RKO (cell line): ENCODE results near the gene PIGC.
A peak's percentile ranks its signal among the peaks of the same experiment; 100 is the strongest.

Source experiments
- DNase-seq: peaks from one replicate; pipeline ENCODE4 v3.0.0-alpha.2; 2016; ENCODE audit warnings: low spot score

The PIGC gene

DNA sequence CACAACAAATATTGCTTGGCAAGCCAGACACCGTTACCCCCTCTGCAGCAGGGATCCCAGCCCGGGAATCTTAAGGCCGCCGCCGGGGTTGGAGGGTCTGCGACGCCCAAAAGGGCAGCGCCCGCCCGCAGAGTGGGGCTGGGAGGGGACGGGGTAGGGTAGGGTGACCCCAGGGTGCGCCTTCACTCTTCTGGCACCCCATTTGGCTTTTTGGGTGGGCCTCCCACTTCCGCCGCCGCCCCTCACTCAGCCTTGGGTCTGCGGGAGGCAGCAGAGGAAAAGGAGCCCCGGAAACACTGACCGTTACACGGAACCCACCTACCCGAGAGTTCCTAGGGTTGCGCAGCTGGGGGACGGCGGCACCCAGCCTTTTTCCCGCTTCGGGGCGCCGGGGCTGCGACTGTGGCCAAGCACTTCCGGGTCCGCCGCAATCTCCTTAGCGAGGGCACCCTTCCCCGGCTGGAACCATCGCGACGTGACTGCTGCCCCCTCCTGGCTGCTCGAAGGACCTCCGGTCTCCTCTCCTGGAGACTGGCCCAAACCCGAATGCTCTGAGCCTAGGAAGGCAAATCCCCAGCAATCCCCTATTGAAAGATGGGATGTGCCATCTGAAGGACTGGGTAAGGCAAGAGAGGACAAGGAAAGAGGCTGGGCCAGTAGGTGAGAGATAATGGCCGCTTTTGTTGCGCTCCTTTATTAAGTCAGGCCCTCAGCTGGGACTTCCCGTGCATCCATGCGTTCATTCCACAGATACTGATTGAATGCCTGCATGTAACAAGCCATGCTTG is at the start of gene PIGC:
TSS of gene PIGC (minus strand) at position 404 of the 788 bp plus-strand sequence. CDS start 1,447 bp downstream, outside the sequence.
- DNase-seq: peak; percentile 92

DNA sequence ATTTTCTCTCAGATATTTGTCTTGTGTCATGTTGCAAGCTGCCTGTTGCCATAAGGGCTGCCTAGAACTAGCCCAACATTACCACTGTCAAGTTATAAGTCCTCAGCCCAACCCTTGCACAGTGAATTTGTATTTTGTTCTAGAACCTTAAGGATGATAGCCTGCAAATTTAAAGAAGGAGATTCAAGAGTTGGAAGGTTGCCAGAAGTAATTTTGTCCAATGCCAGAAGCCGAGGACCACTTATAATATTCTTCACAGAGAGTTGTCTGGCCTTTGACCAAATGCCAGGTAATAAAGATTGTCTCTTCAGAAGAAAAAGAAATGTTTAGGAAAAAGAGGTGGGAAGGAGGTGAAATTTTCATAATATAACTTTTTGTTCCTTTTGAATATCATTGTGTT is 48.6 kb upstream of the PIGC start:
- no peak for DNase-seq

DNA sequence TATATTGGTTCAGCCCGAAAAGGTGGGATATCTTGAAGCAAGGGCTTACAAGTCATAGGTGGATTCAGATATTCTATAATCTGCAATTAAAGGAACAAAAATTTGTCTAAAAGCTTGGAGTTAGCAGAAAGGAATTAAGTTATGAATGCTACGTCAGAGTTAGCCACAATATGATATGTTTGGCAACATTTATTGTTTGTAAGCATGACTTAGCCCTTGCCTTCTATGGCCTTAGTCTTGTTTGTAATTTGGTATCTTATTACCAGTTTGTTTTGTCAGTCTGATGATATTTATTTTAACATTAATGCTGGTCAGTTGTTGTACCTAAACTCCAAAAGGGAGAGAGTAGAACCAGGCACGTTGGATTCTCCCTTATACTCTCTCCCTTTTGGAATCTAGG is 46.0 kb upstream of the PIGC start:
- no peak for DNase-seq

DNA sequence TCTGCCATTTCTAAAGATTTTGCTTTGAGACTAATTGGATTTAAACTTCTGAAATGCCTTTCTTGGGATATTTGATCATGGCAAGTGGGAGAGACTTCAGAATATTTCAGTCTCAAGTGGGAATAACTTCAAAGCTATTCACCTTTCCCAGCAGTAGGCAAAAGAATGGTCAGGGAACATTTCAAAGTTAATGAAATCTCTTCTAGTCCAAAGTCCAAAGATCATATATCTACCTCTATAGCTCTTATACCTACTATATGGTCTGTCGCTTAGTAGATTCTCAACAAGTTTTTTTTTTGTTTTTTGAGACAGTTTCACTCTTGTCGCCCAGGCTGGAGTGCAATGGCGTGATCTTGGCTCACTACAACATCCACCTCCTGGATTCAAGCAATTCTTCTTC is 44.5 kb upstream of the PIGC start:
- no peak for DNase-seq

DNA sequence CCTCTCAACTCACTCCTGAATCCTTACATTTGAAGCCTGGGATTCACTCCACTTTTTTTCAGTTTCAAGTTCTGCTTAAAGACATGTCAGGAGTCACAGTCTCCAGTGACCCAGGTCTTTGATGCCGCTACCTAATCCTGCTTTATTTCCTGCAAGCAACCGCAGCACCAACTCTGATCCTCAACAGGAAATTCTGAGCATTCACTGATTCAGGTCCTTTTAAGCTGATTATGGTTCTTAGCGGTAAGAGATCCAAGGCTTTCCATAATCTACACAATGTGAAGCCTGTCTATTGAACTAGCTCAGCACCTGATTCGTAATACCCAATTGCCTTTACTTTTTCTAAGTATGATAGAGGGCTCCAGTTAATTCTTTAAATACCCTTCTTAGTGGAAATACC is 43.7 kb upstream of the PIGC start:
- DNase-seq: no peak

DNA sequence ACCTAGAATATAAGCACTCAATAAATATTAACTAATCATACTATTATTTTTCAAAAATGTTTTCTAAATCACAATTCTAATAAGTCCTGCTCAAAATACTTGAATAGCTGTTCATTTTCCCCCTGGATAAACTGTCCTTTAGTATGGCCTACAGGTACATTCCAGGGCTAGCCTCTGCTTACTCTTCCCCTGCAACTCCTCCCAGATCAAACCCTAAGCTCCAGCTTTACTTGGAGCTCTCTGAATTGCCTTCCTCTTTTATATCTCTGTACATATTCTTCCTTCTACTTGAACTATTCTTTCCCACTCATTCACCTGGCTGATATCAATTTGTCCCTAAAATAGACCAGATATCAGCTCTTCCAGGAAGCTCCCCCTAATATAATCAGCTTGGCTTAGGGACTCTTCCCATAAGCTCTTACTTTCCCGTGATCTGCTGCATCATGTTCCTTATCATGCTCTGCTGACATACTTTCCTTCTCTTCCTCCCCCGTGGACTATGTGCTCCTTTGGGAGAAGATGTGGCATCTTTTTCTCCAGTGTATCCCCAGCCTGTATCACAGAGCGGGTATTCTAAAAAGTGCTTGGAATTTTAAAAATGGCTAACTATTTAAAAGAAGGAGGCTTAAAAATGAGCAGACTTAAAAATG is 43.1 kb upstream of the PIGC start:
- DNase-seq: no peak

DNA sequence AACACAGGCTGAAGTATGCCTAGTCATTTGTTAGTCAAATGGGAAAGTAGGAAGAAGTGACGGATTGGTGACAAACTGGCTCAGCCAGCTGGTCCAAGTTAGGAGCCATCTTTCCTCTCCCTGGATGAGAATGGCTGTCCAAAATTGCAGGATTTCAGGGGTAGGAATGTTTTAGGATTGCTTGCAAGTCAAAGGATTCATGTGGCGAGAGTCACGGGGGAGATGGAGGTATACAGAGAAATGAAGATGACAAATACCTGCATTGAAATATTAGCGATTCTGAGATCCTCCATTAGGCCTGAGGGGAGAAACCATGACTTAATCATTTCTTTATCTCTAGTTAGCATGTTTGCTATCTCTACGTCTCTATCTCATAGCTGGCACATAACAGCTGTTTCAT is 41.8 kb upstream of the PIGC start:
- no peak for DNase-seq

DNA sequence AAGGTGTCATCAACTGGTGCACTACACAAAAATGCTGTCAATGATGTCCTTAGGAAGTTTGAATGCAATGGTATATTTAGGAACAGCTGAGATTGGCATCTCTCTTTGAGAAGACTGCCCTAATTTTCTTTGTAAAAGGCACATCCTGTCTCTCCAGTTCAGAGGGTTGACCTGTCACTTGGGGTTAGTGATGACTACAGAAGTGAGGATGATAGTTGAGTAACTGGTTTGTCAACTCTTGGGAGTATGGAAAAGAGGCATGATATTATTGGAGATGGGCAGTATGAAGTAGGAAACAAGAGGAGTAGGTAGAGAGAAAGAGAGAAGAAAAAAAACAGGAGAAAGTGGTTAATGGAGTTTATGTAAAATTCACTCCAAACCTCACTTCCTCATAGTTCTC is 40.4 kb upstream of the PIGC start:
- DNase-seq: no peak

DNA sequence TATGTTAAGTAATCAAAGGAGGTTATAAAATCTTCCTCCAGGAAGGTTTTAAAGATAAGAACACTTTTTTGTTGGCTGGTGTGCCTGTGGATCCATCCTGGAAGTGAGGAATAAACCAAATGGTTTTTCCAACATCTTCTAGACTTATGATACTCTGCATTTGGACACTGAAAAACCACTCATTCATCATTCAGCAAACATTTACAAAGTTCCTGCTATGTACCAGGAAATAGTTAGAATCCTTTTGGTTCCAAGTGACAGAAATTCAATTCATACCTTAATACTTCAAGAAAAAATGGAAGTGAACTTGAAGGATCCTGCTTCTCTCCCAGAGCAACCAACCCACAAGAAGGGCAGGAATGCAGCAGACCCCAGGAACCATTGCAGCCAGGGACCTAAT is 39.6 kb upstream of the PIGC start:
- no peak for DNase-seq

DNA sequence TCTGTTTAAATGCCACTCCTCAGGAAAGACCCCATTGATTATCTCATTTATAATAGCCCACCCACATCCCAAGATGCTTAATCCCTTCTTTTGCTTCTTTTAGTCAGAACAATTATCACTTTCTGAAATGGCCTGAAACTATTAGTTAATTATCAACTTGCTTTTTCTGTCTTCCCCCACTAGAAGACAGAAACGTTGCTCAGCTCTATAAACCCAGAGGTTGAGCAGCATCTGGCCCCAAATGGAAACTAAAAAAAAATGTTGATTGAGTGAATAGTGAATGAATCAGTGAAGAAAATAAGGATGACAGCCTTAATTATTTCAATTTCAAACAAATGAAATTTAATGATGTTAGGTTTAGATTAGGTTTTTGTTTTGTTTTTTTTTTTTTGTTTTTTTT is 38.2 kb upstream of the PIGC start:
- no peak for DNase-seq

DNA sequence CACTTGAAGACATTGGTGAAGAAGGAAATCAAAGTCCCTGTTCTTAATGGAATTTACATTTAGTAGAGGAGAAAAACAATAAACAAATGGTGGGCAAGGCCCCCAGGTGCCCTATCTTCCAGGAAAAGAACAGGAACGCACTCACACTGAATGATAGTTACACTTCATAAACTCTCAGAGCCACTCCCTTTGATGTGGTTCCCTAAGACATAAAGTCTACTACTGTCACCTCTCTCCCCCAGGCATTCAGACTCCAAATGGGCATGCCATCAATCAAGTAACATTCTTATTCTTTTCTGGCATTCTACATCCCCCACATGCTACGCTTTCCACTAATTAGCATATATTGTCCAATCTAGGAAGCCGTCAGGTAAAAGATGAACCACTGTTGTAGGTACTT is 36.6 kb upstream of the PIGC start:
- DNase-seq: no peak

DNA sequence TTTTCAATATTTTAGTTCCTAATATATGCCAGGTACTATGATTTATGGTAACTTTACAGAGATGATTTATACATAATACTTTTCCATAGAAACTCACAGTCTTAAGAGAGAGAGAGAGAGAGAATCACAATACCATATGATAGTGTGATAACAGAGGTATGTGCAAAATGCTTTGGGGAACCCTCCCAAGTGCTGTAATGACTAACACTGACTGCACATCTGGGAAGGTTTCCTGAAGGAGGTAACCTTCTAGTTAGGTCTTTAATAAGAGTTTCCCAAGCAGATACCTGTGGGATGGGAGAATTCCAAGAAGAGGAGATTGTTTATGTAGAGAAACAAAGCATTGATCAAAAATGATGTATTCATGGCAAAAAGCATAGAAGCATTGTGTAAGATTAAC is 34.6 kb upstream of the PIGC start:
- DNase-seq: no peak

DNA sequence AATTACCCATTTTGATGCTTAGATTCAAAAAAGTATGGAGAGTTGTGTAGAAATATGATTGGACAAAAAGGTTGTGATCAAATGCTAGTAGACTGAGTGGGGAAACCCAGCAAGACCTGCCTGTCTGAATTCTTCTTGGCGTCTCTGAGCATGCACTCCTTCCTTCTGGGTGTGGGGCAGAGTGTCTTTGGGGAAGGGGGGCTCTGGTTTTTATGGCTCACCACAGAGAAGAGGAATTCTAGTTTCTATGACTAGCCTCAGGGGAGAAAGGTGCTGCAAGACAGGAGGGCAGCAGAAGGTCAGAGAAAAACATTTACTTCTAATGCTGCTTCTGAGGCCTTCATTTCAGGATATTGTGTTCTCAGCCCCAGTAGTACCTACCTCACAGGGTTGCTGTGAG is 33.9 kb upstream of the PIGC start:
- no peak for DNase-seq

DNA sequence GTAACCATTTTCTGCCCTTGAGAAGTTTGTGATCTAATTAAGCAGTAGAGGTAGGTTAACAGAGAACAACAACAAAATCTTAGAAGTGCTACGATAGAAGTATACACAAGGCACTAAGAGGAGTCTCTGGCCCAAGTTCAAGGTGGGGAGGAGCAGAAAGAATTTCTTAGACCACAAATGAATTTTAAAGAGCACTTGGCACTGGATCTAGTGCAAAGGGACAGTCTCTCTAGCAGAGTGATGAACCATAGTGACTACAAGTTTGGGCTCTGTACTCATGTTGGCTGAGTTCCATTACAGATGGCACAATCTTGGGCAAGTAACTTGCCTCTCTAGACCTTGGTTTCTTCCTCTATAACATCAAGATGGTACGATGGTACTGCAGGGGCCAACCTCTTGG is 33.3 kb upstream of the PIGC start:
- no peak for DNase-seq

DNA sequence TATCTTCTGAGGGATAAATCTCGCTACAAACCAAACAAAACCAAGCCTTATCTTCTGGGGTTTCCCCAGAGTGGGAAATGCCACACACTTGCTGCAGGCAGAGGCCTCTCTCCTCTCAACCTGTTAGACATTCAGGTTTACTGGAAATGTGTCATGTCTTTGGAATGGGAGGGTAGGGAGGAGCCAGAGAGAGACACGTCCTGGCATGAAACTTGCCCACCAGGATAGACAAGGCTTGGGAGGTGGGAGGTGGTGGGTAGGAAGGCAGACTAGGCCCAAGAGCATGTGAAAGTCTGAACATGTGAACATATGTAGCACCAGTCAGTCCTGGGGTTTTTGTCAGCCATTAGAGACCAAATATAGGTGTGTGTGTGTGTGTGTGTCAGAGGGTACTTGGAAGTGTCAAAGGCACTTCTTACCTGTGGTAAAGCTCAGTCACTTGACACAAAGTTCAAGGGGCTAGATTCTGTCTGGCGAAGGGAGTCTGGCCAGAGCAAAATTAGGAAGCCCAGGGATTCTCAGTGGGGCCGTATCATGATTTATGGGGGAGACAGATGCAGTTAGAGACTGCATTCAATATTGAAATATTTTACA is 32.4 kb upstream of the PIGC start:
- no peak for DNase-seq

DNA sequence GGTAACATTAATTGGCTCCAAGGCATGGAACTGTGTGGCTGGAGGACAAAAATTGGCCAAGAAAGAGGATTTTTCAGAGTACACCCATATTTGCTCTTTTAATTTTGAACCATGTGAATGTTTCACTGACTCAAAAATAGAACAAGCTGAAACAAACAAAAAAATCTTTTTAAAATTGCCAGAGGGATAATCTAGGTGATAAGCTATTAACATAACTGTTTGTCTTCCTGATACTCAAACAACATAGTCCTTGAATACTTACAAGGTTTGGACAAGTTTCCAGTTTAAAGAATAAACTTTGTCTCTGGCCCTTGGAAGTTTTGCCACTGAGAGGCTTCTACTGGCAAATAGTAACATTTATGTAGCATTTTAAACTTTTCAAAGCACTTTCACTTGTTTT is 30.0 kb upstream of the PIGC start:
- no peak for DNase-seq

DNA sequence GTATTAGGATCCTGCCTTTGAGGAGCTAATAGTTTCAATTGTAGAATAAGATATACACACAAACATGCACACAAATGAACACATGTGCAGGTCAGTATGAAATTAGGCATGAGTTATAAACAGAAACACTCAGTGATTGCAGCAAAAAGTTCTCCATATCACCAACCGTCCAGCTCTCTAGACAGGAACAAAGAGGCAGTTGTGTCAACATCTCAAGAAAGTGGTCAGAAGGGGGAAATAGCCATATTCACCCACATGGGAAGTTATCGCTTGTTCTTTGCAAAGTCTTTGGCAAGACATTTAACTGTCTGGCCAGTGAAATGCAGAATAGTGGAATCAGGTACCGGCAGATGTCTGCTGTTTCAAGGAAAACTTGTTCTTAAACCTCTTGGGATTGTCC is 29.4 kb upstream of the PIGC start:
- DNase-seq: no peak

DNA sequence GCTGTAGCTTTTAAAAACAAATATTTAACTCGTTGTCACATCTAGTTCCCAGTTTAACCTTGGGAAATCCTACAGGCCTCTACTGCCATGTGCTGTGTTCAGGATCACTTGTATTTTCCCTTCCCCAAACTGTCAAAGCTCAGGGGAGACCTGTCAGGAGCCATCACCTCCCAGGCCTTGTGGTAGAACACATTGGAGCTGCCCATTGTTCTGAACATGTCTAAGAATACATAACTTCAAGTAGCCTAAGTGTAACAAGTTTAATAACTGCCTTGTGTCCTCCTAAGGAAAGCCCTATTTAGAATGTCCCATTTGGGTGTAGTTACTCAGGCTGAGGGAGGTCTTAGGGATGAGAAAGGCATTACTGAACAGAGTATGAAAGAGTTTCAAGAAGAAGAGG is 28.6 kb upstream of the PIGC start:
- no peak for DNase-seq

DNA sequence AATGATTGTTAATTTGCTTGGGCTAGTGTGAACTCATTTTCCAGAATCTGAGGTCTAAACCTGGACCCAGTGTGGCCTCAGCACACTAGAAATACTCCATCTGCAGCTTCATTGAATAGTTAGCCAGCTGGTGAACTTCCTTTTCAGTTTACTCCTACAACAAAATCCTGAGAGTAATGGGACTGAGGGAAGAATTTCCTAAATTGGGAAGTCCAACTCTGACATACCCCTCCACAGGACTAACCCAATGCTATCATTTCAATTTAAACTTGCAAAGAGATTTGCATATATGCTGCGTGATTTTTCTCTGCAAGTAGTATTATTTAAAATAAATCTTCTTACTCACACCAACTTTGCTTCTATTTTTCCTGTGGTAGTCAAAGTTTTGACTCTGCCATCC is 27.8 kb upstream of the PIGC start:
- no peak for DNase-seq

DNA sequence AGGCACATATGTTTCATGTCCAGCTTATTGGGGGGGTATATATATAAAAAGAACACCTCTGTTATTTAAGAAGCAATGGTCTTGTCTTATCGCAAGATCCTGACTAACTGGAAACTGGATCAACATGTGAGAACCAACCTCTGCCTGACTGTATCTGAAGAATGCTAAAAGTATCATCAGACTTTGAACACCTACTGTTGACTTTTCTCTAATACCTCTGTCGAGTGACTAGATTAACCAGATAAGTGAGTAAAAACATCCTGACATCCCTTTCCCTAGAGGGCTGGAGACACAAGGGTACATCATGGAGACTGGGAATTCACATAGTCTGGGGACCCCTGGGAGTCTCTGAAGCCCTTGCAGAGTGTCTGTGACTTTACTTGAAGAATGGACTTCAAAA is 26.3 kb upstream of the PIGC start:
- DNase-seq: no peak

DNA sequence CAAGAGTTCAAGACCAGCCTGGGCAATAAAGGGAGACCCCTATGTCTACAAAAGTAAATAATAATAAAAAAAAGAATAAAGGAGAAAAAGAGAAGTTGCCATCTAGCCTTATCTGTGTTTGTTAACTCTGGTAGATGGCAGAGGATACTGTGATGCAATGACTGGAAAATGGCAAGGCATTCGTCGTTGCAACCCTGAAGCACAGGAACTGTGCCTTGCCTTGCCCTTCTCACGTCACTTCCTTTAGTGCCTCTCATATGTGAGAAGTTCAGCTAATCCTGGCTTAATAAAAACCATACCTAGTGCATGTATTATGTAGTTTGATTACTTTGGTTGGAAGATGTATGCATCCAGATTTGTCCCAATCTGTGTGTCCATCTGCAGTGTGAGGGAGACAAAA is 25.8 kb upstream of the PIGC start:
- DNase-seq: no peak

DNA sequence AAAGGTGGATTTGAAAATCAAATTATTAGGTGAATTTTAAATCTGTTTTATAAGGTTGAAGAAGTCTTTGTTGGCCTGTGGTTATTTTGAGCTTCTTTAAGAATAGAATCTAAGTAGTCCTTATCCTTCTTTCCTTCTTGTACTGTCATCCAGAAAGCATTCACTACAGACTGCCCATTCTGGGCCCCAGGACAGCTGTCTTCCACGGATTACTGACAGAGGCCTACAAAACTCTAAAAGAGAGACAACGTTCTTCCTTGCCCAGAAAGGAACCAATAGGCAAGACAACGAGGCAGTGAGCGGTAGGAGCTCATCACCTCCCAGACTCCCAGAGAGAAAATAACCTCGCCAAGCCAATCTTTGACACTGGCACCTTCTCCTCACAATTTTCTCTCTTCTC is 24.4 kb upstream of the PIGC start:
- DNase-seq: no peak

DNA sequence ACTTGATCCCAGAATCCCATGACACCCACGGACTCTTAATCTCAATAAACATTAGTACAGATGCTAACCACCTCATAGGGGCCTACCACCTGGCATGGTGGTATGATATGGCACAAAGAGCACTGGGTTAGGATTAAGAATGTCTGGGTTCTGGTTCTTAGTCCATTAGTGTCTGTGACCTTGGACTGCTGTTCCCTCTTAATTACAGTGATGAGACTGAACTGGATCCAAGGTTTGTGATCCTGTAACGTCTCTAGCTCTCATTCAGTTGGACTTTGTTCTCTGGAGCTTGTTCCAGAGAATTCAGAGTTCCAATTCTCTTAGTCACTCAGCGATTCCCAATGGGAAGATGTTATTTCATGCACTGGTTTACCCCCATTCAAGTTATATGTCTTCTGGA is 23.6 kb upstream of the PIGC start:
- DNase-seq: no peak
